Measurements from ENCODE around the gene MRM2. TPM values are rescaled to one million over a fixed set of nuclear protein-coding genes. Genes with fewer than 3 reads are reported as not detected.

The MRM2 gene
- total RNA-seq, 4 donors from 2014 or later, result 13.4 to 24.7 (median 15.8) TPM

DNA sequence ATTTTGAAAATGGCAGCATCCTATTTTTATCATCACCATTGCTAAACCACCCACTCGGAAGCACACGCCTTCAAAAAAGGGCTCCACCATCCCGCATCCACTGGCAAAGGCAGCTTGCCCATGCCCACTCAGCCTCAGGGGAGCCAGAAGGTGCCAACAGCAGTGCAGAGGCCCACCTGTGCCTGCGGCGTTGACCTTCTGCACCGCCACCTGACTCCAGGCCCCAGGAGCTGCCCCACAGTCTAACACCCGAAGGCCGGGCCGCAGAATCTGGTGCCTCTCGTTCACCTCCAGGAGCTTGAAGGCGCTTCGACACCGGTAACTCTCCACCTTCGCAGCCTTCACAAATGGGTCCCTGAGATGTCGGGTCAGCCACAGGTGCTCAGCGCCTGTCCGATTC is 2.8 kb downstream of the MRM2 start:
- H3K9me3 ChIP-seq, result no peaks in the 10 kb centered on the region
- WGBS, 2 donors, result 97% methylated on average over 17 of the region's 17 CpGs
- no peak for DNase-seq (ENCODE audit: low spot score in 2 of 2)
- H3K27ac ChIP-seq, result no peak overlapping the region
- H3K4me3 ChIP-seq, result no peak overlapping the region
- no peak for TF ChIP-seq EP300 (IDR thresholded peaks at IDR 0.05)
- TF ChIP-seq, protein P1, sequence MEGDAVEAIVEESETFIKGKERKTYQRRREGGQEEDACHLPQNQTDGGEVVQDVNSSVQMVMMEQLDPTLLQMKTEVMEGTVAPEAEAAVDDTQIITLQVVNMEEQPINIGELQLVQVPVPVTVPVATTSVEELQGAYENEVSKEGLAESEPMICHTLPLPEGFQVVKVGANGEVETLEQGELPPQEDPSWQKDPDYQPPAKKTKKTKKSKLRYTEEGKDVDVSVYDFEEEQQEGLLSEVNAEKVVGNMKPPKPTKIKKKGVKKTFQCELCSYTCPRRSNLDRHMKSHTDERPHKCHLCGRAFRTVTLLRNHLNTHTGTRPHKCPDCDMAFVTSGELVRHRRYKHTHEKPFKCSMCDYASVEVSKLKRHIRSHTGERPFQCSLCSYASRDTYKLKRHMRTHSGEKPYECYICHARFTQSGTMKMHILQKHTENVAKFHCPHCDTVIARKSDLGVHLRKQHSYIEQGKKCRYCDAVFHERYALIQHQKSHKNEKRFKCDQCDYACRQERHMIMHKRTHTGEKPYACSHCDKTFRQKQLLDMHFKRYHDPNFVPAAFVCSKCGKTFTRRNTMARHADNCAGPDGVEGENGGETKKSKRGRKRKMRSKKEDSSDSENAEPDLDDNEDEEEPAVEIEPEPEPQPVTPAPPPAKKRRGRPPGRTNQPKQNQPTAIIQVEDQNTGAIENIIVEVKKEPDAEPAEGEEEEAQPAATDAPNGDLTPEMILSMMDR (IDR thresholded peaks at IDR 0.05), result no peak
- TF ChIP-seq POLR2A (IDR thresholded peaks at IDR 0.05), result no peak
- H3K27me3 ChIP-seq, result no peaks in the 10 kb centered on the region
- H3K4me1 ChIP-seq, result peaks cover 0 to 26% (median 14%) of the 10 kb centered on the region in 4 donors
- peaks cover 0 to 57% (median 12%) of the 10 kb centered on the region in 3 donors for H3K36me3 ChIP-seq

DNA sequence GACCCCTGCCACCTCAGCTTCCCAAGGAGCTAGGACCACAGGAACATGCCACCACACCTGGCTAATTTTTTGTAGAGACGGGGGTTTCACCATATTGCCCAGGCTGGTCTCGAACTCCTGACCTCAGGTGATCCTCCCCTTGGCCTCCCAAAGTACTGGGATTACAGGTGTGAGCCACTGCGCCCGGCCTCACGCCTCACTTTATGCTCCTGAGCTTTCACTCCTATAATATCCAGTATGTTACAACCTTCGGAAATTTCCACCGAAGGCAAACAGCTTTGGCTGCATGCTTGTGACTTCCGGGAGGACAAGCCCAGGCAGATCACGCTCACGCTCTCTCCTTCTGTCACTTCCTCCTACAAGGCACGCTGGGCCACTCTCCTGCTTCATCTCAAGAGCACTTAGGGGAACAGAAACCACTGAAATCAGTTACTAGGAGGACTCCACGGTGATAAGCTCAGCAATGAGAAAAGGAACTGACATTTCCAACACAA is 4.8 kb downstream of the MRM2 start:
- peak in 1 of 2 donors; percentile 32 for DNase-seq (ENCODE audit: low spot score in 2 of 2)
- TF ChIP-seq EP300 (IDR thresholded peaks at IDR 0.05) (peak; percentile 35 to 62), POLR2A (IDR thresholded peaks at IDR 0.05) (peak in 1 of 2 donors; percentile 6)
- TF ChIP-seq, protein P1 (IDR thresholded peaks at IDR 0.05), result no peak

DNA sequence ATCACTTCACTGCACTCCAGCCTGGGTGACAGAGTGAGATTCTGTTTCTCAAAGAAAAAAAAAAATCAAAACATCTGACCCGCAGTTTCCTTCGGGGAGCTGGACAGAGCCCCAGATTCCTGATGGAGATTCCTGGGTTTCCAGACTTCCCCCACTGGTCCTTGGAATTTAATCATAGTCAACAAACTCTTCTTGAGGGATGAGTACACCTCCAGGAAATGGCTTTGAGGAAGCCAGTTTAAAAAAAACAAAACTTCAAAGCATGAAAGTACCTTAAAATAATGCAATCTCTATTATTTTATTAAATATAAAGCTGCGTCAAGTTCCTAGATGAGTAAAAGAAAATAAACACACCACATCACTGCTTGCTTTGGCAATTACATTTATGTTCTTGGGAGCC is 8.1 kb downstream of the MRM2 start:
- 61 to 69% methylated on average over 3 of the region's 3 CpGs for WGBS, 2 donors

More for the DNA sequence above, 4.8 kb downstream of the MRM2 start:
- no peak overlapping the region for H3K4me3 ChIP-seq
- H3K36me3 ChIP-seq, result peaks cover 0 to 57% (median 12%) of the 10 kb centered on the region in 3 donors
- peaks cover 0 to 24% (median 11%) of the 10 kb centered on the region in 4 donors for H3K4me1 ChIP-seq
- WGBS, 2 donors, result 90 to 92% methylated on average over 12 of the region's 12 CpGs
- H3K9me3 ChIP-seq, result no peaks in the 10 kb centered on the region
- no peaks in the 10 kb centered on the region for H3K27me3 ChIP-seq
- H3K27ac ChIP-seq, result peak overlapping the region; percentile 7 to 84 (median 66)

DNA sequence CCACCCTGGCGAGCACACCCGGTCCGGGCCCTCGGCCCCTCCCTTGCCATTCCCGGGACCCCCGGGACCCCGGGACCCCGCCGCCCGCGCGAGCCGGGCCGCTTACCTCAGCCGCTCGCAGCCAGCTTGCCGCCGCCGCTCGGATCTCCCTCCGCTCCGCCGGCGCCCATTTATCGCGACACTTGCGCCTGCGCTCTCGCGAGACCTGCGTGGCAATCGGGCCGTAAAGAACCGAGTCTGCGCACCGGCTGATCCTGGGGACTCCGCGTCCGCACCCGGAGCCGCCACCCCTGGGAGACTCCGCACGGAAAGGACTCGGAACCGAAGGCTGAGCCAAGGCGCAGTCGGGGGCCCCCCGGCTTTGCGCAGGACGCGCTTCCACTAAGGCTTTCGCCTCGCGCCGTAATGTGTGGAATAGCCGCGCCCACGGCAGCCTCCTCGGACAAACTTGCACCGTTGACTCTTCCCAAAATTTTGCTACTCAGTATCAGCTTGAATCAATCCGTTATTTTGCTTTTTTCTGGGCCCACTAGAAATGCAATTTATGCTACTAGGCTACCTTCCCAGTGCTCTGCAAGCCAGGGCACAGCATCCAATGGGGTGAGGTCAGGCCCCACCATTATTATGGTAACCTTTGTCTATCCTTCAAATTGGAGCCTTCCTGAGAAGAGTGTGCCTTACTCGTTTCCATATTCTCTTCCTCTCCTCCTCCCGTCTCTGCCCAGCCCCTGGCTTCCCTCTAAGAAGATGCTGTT is 9.1 kb downstream of the MRM2 start, which contains the start of gene MAD1L1:
MAD1L1 (minus strand) TSS at position 180 of the 755 bp plus-strand sequence. CDS start 2,812 bp downstream, outside the sequence.
- H3K27me3 ChIP-seq, result no peaks in the 10 kb centered on the region
- no peaks in the 10 kb centered on the region for H3K9me3 ChIP-seq
- peaks cover 0 to 61% (median 7%) of the 10 kb centered on the region in 3 donors for H3K36me3 ChIP-seq
- H3K4me1 ChIP-seq, result peaks cover 0 to 37% (median 17%) of the 10 kb centered on the region in 4 donors
- 0% methylated on average over 15 to 43 of the region's 63 CpGs for WGBS, 2 donors
- H3K27ac ChIP-seq, result peak within 1 kb of the TSS; percentile 50 to 88 (median 78)
- peak in 1 of 2 donors; percentile 22 for TF ChIP-seq POLR2A (IDR thresholded peaks at IDR 0.05)
- TF ChIP-seq EP300 (IDR thresholded peaks at IDR 0.05), result peak in 1 of 2 donors; percentile 65
- TF ChIP-seq, protein P1 (IDR thresholded peaks at IDR 0.05), result peak in 1 of 5 experiments; percentile 34
- peak within 1 kb of the TSS; percentile 89 to 98 (median 92) for H3K4me3 ChIP-seq
- DNase-seq (ENCODE audit: low spot score in 2 of 2), result peak; percentile 85 to 86

More for the DNA sequence above, 8.1 kb downstream of the MRM2 start:
- Histone ChIP-seq H3K4me3 (no peak overlapping the region), H3K9me3 (no peaks in the 10 kb centered on the region), H3K27ac (peak overlapping the region in 1 of 4 donors; percentile 6), H3K36me3 (peaks cover 0 to 61% (median 12%) of the 10 kb centered on the region in 3 donors), H3K4me1 (peaks cover 0 to 37% (median 17%) of the 10 kb centered on the region in 4 donors), H3K27me3 (no peaks in the 10 kb centered on the region)
- no peak for TF ChIP-seq POLR2A (IDR thresholded peaks at IDR 0.05)
- TF ChIP-seq, protein P1 (IDR thresholded peaks at IDR 0.05), result no peak
- TF ChIP-seq EP300 (IDR thresholded peaks at IDR 0.05), result no peak
- no peak for DNase-seq (ENCODE audit: low spot score in 2 of 2)

Measured in tibial nerve (tissue), 4 donors.